WERI-Rb-1 (cell line): Measurements from ENCODE around the gene DNPH1.
A peak's percentile ranks its signal among the peaks of the same experiment; 100 is the strongest.

Experiments
- DNase-seq: peaks from one replicate; pipeline ENCODE4 v3.0.0-alpha.2; 2020
- H3K27ac ChIP-seq: fragments of 250-450 bp; sonication (Bioruptor Pico); 2 replicates; pipeline ENCODE4 v1.5.1; 2020; ENCODE audit warnings: mild to moderate bottlenecking, moderate library complexity
- H3K27me3 ChIP-seq: fragments of 250-450 bp; sonication (Bioruptor Pico); 2 replicates; pipeline ENCODE4 v1.5.1; 2021; ENCODE audit warnings: mild to moderate bottlenecking, low read depth, moderate library complexity; ENCODE audit not compliant: insufficient read depth, severe bottlenecking
- H3K36me3 ChIP-seq: fragments of 250-450 bp; sonication (Bioruptor Pico); 2 replicates; pipeline ENCODE4 v1.5.1; 2020; ENCODE audit warnings: mild to moderate bottlenecking, moderate library complexity
- H3K4me3 ChIP-seq: 2 replicates; pipeline ENCODE4 v1.5.1; 2011; ENCODE audit warnings: low read depth, mild to moderate bottlenecking, control low read depth, low read length
- H3K9me3 ChIP-seq: fragments of 250-450 bp; sonication (Bioruptor Pico); 2 replicates; pipeline ENCODE4 v1.5.1; 2021; ENCODE audit warnings: mild to moderate bottlenecking, moderate library complexity; ENCODE audit not compliant: severe bottlenecking
- TF ChIP-seq, protein P1 (sequence below): IDR thresholded peaks from 2 replicates; pipeline ENCODE4 v1.5.1; 2011; ENCODE audit warnings: low read depth, mild to moderate bottlenecking, control low read depth, inconsistent platforms, low read length

The DNPH1 gene

DNA sequence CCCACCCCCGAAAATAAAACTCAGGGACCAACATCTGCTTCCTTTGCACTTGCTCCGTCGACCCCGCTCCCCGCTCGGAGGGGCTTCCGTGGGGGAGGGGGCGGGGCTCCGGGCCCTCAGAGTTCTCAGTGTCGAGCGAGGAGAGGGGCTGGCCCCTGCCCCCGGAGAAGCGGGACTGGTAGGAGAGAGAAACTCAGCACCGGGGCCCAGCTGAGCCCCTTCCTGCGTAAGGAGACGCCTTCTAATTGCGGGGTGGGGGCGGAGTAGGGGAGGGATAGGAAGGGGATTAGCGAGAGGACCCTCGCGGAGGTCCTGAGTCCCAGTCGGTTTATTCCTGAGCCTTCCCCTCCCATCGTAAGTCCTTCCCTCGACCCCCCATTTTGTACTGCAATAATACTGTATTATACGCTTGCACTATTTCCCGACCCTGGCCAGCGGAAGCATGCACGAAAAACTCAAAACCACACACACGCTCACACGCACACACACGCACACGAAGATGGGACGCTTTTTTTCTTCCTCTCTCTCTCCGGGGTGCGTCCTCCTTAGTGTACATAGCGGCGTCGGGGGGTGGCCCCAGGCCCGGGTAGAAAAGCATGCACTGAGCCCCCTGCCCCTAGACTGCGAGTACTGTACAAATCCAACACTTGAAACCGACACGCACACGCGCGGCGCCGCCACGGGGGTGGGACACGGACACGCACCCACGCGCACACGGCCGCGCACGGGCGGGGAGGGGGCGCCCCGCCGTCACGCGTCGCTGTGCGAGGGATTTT lies 46.7 kb upstream of the DNPH1 start:
- TF ChIP-seq, protein P1, sequence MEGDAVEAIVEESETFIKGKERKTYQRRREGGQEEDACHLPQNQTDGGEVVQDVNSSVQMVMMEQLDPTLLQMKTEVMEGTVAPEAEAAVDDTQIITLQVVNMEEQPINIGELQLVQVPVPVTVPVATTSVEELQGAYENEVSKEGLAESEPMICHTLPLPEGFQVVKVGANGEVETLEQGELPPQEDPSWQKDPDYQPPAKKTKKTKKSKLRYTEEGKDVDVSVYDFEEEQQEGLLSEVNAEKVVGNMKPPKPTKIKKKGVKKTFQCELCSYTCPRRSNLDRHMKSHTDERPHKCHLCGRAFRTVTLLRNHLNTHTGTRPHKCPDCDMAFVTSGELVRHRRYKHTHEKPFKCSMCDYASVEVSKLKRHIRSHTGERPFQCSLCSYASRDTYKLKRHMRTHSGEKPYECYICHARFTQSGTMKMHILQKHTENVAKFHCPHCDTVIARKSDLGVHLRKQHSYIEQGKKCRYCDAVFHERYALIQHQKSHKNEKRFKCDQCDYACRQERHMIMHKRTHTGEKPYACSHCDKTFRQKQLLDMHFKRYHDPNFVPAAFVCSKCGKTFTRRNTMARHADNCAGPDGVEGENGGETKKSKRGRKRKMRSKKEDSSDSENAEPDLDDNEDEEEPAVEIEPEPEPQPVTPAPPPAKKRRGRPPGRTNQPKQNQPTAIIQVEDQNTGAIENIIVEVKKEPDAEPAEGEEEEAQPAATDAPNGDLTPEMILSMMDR = 0 out of 2 replicates have a peak, but pooled peaks have one; percentile 10
- Histone ChIP-seq H3K27me3 (no peaks in the 10 kb centered on the region), H3K9me3 (no peaks in the 10 kb centered on the region), H3K27ac (peak overlapping the region; percentile 81), H3K36me3 (no peaks in the 10 kb centered on the region), H3K4me3 (peak overlapping the region; percentile 44)
- DNase-seq = peak; percentile 61

DNA sequence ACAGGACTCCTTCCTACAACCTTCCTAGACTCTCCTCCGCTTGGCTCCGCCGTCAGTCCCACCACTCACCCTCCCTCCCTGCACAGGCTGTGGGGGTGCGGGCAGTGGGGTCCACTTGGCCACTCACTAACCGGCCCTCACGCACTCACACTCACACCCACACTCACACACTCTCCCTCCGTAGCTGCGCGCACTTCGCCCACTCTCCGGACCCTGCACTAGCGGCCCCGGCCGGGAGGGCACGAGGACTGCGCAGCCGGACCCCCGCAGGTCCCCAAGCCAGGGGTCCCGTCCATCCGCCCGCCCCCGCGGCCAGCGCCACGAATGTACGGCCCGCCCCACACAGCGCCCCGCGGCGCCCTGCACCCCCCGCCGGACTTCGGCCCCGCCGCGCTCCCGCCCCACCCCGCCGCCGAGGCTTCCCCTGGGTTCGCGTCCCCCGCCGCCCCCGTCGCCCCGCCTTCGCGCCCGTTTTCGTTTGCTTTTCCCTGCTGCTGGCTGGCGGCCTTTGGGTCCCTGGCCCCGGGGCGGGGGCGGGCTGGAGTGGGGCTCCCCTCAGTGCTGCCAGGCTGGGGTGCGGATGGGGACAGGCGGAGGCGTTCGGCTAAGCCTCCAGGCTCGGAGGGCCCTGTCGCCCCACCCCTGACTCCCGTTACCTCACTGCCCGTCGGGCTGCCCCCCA lies 45.8 kb upstream of the DNPH1 start:
- no peaks in the 10 kb centered on the region for H3K36me3 ChIP-seq
- no peak for DNase-seq
- no peaks in the 10 kb centered on the region for H3K27me3 ChIP-seq
- H3K27ac ChIP-seq = no peak overlapping the region
- TF ChIP-seq, protein P1 = no peak
- no peaks in the 10 kb centered on the region for H3K9me3 ChIP-seq
- H3K4me3 ChIP-seq = no peak overlapping the region

DNA sequence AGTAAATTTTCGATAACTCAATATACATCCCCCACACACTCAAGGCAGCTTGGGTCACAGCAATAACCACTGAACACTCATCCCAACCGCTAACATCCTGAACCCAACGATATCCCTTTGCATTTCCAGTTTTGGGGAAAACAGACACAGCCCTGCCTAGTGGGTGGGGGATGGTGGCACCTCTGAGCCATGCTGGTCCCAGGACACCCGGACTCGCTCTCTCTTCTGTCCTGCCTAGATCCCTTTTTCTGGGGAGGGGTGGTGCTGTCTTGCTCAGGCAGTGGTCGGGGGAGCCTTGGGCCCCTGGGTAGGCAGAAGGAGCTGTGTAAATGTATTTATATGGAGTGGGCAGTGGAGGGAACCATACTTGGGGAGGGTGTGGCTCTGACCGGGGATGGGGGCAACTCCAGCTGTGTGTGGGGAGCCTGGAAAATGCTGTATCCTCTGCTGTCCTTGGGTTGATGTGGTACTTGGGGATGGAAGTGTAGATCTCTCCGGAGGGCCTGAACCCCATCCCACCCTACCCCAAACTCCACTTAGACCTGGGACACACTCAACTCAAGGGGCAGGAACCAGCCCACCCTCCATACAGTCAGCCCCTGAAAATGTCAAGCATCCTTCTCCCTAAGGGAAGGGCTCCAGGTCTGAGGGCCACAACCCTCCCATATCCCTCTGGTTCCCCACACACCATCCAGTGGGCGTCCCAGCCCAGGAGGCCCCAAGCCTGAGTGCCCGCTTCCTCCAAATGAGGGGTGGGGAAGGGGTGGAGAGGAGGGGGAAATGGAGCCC lies 45.0 kb upstream of the DNPH1 start:
- TF ChIP-seq, protein P1 = no peak
- no peaks in the 10 kb centered on the region for H3K27me3 ChIP-seq
- no peaks in the 10 kb centered on the region for H3K9me3 ChIP-seq
- H3K4me3 ChIP-seq = no peak overlapping the region
- DNase-seq = no peak
- H3K27ac ChIP-seq = no peak overlapping the region
- H3K36me3 ChIP-seq = no peaks in the 10 kb centered on the region

DNA sequence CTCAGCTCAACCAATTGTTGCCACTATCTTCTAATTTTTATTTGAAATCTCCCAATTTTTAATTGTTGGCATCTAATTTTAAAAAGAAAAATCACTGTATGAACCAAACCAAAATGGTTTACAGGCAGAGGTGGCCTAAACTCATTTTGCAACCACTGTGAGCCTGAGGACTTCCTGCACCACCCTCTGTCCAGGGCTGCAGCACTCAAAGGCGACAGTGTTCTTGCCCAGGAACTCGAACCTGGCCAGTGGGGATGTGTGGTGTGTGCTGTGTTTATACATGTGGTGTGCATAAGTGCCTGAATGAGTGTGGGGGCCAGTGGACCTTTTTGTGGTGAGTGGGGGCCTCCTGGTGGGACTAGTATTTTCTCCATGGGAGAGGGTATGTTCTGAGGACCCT lies 44.4 kb upstream of the DNPH1 start:
- H3K27me3 ChIP-seq = no peaks in the 10 kb centered on the region
- H3K27ac ChIP-seq = no peak overlapping the region
- H3K9me3 ChIP-seq = no peaks in the 10 kb centered on the region
- H3K36me3 ChIP-seq = no peaks in the 10 kb centered on the region
- H3K4me3 ChIP-seq = no peak overlapping the region
- TF ChIP-seq, protein P1 = no peak
- DNase-seq = no peak

DNA sequence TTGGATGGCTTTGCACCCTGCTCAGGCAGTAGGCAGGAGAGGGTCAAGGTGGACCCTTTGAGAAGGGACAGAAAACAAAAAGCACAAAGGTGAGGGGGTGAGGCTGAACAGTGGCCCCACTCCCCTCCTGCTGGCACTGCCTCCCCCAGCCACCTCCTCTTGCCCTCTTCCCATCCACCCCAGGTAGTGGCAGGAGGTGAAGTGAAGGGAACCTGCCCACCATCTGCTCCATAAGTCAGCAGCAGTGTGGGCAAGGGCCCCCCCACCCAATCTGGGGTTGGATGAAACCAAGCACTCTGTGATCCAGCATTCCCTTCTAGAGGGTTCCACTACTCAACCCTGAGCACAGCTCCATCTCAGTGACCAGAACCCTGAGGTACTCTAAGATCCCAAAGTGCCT lies 42.7 kb upstream of the DNPH1 start:
- H3K9me3 ChIP-seq = no peaks in the 10 kb centered on the region
- no peak for DNase-seq
- TF ChIP-seq, protein P1 = no peak
- no peak overlapping the region for H3K27ac ChIP-seq
- H3K36me3 ChIP-seq = no peaks in the 10 kb centered on the region
- no peaks in the 10 kb centered on the region for H3K27me3 ChIP-seq
- no peak overlapping the region for H3K4me3 ChIP-seq
